ENCODE results near the gene GPR158.

Gene GPR158

DNA sequence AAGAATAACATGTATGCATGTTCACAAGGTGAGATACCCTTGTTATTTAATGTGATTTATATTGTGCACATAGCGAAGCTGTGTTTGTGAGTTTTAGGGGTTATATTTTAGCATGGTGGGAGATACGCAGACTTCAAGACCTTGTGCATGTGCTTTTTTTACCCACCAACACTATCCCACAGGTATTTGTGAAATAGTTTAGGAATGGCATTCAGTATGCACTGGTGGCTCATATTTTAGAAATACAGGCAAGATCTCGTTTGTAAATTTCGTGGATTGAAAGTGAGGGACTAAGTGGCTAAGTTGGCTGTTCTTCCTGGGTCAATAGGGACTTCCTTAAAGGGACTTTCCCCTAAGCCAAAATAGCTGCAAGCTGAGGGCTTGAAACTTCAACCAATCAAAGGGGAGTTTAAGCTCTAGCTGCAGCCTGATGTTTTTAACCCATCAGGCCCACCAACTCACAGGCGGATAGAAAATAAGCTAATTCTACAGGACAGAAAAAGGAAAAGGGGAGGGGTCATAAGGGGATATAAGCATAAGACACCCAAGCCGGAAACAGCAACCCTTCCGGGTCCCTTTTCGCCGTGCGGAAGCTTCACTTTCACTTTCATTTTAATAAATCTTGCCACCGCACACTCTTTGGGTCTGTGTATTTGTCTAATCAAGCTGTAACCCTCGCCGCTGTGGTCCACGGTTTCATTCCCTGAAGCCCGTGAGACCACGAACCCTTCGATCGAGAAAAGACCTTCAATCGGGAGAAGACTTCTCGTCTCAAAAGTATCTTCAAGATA lies 291.0 kb downstream of the GPR158 start:
- Histone ChIP-seq H3K27me3 (ENCODE audit: low read length) (no peaks in the 10 kb centered on the region), H3K27ac (ENCODE audit: low read depth, low read length) (no peak overlapping the region), H2AFZ (ENCODE audit: low read depth, low read length, severe bottlenecking) (no peak overlapping the region), H4K20me1 (ENCODE audit: low read depth, low read length) (no peaks in the 10 kb centered on the region), H3K79me2 (ENCODE audit: insufficient read depth, low read length) (no peaks in the 10 kb centered on the region), H3K9me3 (ENCODE audit: insufficient read depth, low read length) (no peaks in the 10 kb centered on the region), H3K9me2 (replicated peaks; ENCODE audit: insufficient read depth, low read length) (no peaks in the 10 kb centered on the region), H3K36me3 (ENCODE audit: low read length) (no peaks in the 10 kb centered on the region), H3K4me3 (ENCODE audit: insufficient read depth, low read length, poor library complexity, severe bottlenecking) (no peak overlapping the region), H3K9ac (ENCODE audit: low read length) (no peak overlapping the region), H3F3A (ENCODE audit: insufficient read depth) (no peaks in the 10 kb centered on the region), H3K4me2 (ENCODE audit: low read depth, low read length, poor library complexity, severe bottlenecking) (no peak overlapping the region)
- no peak for TF ChIP-seq EZH2phosphoT487 (conservative IDR thresholded peaks at IDR 0.05; ENCODE audit: low read length)

DNA sequence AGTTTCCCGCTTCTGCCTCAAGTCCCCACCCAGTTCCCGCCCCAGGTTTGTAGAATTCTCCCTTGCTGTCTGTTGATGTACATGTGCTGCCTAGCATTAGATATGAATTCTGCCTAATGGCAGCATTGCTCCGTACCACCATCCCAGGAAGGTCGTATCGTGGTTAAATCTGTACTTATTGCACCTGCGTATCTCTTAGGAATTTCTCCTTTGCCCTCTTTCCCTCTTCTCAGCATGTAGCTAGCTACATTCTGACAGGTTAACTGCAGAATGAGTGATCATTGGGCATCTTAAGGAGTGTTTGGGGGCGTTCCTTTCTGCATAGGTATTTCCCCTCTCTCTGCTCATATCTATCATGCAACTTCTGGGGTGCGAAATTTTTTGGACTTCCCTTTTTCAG lies 293.1 kb downstream of the GPR158 start:
- Histone ChIP-seq H2AFZ (ENCODE audit: low read depth, low read length, severe bottlenecking) (no peak overlapping the region), H3K9ac (ENCODE audit: low read length) (no peak overlapping the region), H3F3A (ENCODE audit: insufficient read depth) (no peaks in the 10 kb centered on the region), H3K9me3 (ENCODE audit: insufficient read depth, low read length) (no peaks in the 10 kb centered on the region), H3K79me2 (ENCODE audit: insufficient read depth, low read length) (no peaks in the 10 kb centered on the region), H3K27me3 (ENCODE audit: low read length) (no peaks in the 10 kb centered on the region), H4K20me1 (ENCODE audit: low read depth, low read length) (no peaks in the 10 kb centered on the region), H3K4me2 (ENCODE audit: low read depth, low read length, poor library complexity, severe bottlenecking) (no peak overlapping the region), H3K36me3 (ENCODE audit: low read length) (no peaks in the 10 kb centered on the region), H3K4me3 (ENCODE audit: insufficient read depth, low read length, poor library complexity, severe bottlenecking) (no peak overlapping the region), H3K27ac (ENCODE audit: low read depth, low read length) (no peak overlapping the region), H3K9me2 (replicated peaks; ENCODE audit: insufficient read depth, low read length) (no peaks in the 10 kb centered on the region)
- TF ChIP-seq EZH2phosphoT487 (conservative IDR thresholded peaks at IDR 0.05; ENCODE audit: low read length): no peak
- TF ChIP-seq, protein P1, sequence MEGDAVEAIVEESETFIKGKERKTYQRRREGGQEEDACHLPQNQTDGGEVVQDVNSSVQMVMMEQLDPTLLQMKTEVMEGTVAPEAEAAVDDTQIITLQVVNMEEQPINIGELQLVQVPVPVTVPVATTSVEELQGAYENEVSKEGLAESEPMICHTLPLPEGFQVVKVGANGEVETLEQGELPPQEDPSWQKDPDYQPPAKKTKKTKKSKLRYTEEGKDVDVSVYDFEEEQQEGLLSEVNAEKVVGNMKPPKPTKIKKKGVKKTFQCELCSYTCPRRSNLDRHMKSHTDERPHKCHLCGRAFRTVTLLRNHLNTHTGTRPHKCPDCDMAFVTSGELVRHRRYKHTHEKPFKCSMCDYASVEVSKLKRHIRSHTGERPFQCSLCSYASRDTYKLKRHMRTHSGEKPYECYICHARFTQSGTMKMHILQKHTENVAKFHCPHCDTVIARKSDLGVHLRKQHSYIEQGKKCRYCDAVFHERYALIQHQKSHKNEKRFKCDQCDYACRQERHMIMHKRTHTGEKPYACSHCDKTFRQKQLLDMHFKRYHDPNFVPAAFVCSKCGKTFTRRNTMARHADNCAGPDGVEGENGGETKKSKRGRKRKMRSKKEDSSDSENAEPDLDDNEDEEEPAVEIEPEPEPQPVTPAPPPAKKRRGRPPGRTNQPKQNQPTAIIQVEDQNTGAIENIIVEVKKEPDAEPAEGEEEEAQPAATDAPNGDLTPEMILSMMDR (IDR thresholded peaks at IDR 0.05; ENCODE audit: insufficient read depth, low read length, poor library complexity, severe bottlenecking): no peak

GRCh38 chr10:25481467-25481866 lies 306.7 kb downstream of the GPR158 start:
- no peaks in the 10 kb centered on the region for H3F3A ChIP-seq (ENCODE audit: insufficient read depth)
- H3K9ac ChIP-seq (ENCODE audit: low read length): no peak overlapping the region
- H3K4me3 ChIP-seq (ENCODE audit: insufficient read depth, low read length, poor library complexity, severe bottlenecking): no peak overlapping the region
- H2AFZ ChIP-seq (ENCODE audit: low read depth, low read length, severe bottlenecking): no peak overlapping the region
- no peaks in the 10 kb centered on the region for H3K36me3 ChIP-seq (ENCODE audit: low read length)
- H3K4me2 ChIP-seq (ENCODE audit: low read depth, low read length, poor library complexity, severe bottlenecking): no peak overlapping the region
- H4K20me1 ChIP-seq (ENCODE audit: low read depth, low read length): no peaks in the 10 kb centered on the region
- no peak overlapping the region for H3K27ac ChIP-seq (ENCODE audit: low read depth, low read length)
- TF ChIP-seq, protein P1 (IDR thresholded peaks at IDR 0.05; ENCODE audit: insufficient read depth, low read length, poor library complexity, severe bottlenecking): no peak
- TF ChIP-seq EZH2phosphoT487 (conservative IDR thresholded peaks at IDR 0.05; ENCODE audit: low read length): no peak
- no peaks in the 10 kb centered on the region for H3K79me2 ChIP-seq (ENCODE audit: insufficient read depth, low read length)
- no peaks in the 10 kb centered on the region for H3K9me2 ChIP-seq (replicated peaks; ENCODE audit: insufficient read depth, low read length)
- no peaks in the 10 kb centered on the region for H3K27me3 ChIP-seq (ENCODE audit: low read length)
- H3K9me3 ChIP-seq (ENCODE audit: insufficient read depth, low read length): no peaks in the 10 kb centered on the region

GRCh38 chr10:25483999-25484398 lies 309.2 kb downstream of the GPR158 start:
- Histone ChIP-seq H3K79me2 (ENCODE audit: insufficient read depth, low read length) (no peaks in the 10 kb centered on the region), H3K36me3 (ENCODE audit: low read length) (no peaks in the 10 kb centered on the region), H3K4me3 (ENCODE audit: insufficient read depth, low read length, poor library complexity, severe bottlenecking) (no peak overlapping the region), H3K27me3 (ENCODE audit: low read length) (no peaks in the 10 kb centered on the region), H3K4me2 (ENCODE audit: low read depth, low read length, poor library complexity, severe bottlenecking) (no peak overlapping the region), H3K9me2 (replicated peaks; ENCODE audit: insufficient read depth, low read length) (no peaks in the 10 kb centered on the region; the same call in 1 of the 2 replicates), H3F3A (ENCODE audit: insufficient read depth) (no peaks in the 10 kb centered on the region), H2AFZ (ENCODE audit: low read depth, low read length, severe bottlenecking) (no peak overlapping the region), H3K27ac (ENCODE audit: low read depth, low read length) (no peak overlapping the region), H4K20me1 (ENCODE audit: low read depth, low read length) (no peaks in the 10 kb centered on the region), H3K9me3 (ENCODE audit: insufficient read depth, low read length) (no peaks in the 10 kb centered on the region), H3K9ac (ENCODE audit: low read length) (no peak overlapping the region)
- TF ChIP-seq EZH2phosphoT487 (conservative IDR thresholded peaks at IDR 0.05; ENCODE audit: low read length): no peak
- TF ChIP-seq, protein P1 (IDR thresholded peaks at IDR 0.05; ENCODE audit: insufficient read depth, low read length, poor library complexity, severe bottlenecking): no peak
